Tracheal epithelial cell (primary cell): Measurements from ENCODE around the gene SLC16A3. TPM values are rescaled to one million over a fixed set of nuclear protein-coding genes. Genes with fewer than 3 reads are reported as not detected.

Source experiments
- total RNA-seq: library from RNA; depleted of rRNA; stranded (reverse); fragments of >200 nt; gene quantifications from 2 replicates; pipeline ENCODE4 v1.2.1, GENCODE V29; 2014

Gene SLC16A3
- 131 and 277 TPM in 2 replicates for total RNA-seq

GRCh38 chr17:82228842-82229697 lies at the start of gene SLC16A3:
Gene SLC16A3 (plus strand): TSS chr17:82229042. CDS start chr17:82236009, 6,967 bp downstream.

DNA sequence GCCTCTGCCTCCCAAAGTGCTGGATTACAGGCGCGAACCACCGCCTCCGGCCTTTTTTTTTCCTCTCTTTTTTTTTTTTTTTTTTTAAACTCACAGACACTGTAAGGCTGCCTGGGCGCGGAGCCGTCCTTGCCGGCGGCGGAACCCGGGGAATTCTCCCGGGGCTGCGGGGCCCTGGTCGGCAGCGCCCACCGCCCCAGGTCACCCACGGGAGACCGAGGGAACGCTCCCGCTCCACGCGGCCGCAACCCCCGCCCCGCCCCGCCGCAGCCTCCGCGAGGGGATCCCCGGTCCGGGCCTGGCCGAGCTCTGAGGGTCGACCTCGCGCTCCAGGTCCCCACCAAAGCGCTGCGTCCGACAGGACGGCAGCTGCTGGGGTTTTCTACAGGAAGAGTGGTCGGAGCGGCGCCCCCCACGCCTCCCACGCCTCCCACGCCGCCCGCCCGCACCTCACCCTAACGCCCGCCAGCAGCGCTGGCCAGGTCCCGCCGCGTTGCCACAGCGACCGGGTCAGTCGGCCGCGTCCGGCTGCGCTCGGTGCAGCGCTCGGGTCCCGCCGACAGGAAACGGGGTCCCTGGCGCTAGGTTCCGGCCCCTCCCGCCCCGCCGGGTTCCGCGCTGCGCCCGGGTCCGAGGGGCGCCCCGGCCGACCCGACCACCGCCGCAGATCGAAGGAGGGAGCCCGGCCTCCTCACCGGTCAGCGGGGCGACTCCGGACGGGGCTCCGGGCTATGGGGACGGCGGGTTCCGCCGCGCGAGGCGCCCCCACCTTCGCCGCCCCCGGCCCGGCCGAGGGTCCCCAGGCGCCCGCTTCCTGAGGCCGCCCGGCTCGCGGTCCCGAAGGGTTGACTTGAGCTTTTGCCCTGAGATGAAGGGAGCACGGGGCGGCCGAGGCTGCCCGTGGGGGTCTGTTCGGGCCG lies 16.3 kb upstream of the SLC16A3 start, which contains the start of gene CCDC57:
CCDC57 (minus strand) TSS at position 512 of the 920 bp plus-strand sequence. CDS start 10,898 bp downstream, outside the sequence.

GRCh38 chr17:82273327-82274133 lies 44.7 kb downstream of the SLC16A3 start, which contains the start of gene CSNK1D:
Gene CSNK1D (minus strand): TSS chr17:82273700. CDS start chr17:82273381, 319 bp downstream.

Other genes with a start within 250 kb of the SLC16A3 start
- gene CENPX, start 206.2 kb upstream of the SLC16A3 start, total RNA-seq: 28.2 and 45.0 TPM in 2 replicates
- gene LRRC45, start 205.7 kb upstream of the SLC16A3 start, total RNA-seq: 12.3 and 13.9 TPM in 2 replicates
- gene RAC3, start 197.4 kb upstream of the SLC16A3 start, total RNA-seq: 14.3 and 40.7 TPM in 2 replicates
- gene DCXR, start 191.3 kb upstream of the SLC16A3 start, total RNA-seq: 82.7 and 109 TPM in 2 replicates
- 36.1 and 37.5 TPM in 2 replicates for gene RFNG, start 177.2 kb upstream of the SLC16A3 start, total RNA-seq
- gene GPS1, start 177.1 kb upstream of the SLC16A3 start, total RNA-seq: 81.8 and 87.5 TPM in 2 replicates
- 113 and 146 TPM in 2 replicates for gene DUS1L, start 163.2 kb upstream of the SLC16A3 start, total RNA-seq
- gene FASN, start 130.8 kb upstream of the SLC16A3 start, total RNA-seq: 96.9 and 142 TPM in 2 replicates
- gene CCDC57, start 16.2 kb upstream of the SLC16A3 start, total RNA-seq: 10.6 and 13.9 TPM in 2 replicates
- 32.6 and 44.1 TPM in 2 replicates for gene CSNK1D, start 44.7 kb downstream of the SLC16A3 start, total RNA-seq
- gene CD7, start 88.6 kb downstream of the SLC16A3 start, total RNA-seq: not detected in 2 replicates
- gene SECTM1, start 104.7 kb downstream of the SLC16A3 start, total RNA-seq: 8.1 and 20.5 TPM in 2 replicates
- gene TEX19, start 130.2 kb downstream of the SLC16A3 start, total RNA-seq: not detected in 2 replicates
- gene UTS2R, start 142.7 kb downstream of the SLC16A3 start, total RNA-seq: not detected in 2 replicates
- 8.2 and 10.0 TPM in 2 replicates for gene HEXD, start 189.3 kb downstream of the SLC16A3 start, total RNA-seq
- gene OGFOD3, start 189.5 kb downstream of the SLC16A3 start, total RNA-seq: 29.2 and 34.5 TPM in 2 replicates
- 47.7 and 54.1 TPM in 2 replicates for gene CYBC1, start 221.7 kb downstream of the SLC16A3 start, total RNA-seq
- gene NARF, start 229.7 kb downstream of the SLC16A3 start, total RNA-seq: 49.9 and 59.3 TPM in 2 replicates